Activated CD4-positive, alpha-beta T cell treated with anti-CD3 and anti-CD28 coated beads, Interleukin-2, Interleukin-6, amounts not matched to agents 100 ng/mL and 50 ng/mL, durations not matched to agents 16 hours and 8 hours (primary cell): ENCODE data around the gene CD226.
"Not testable (repeated sequence)": the region's sequence is repeated elsewhere in the genome, so short reads cannot be mapped to it uniquely, and the experiment has no call there.

Experiments used
- DNase-seq: peaks from one replicate; pipeline ENCODE4 v3.0.0-alpha.2; 2020

CD226 gene

DNA sequence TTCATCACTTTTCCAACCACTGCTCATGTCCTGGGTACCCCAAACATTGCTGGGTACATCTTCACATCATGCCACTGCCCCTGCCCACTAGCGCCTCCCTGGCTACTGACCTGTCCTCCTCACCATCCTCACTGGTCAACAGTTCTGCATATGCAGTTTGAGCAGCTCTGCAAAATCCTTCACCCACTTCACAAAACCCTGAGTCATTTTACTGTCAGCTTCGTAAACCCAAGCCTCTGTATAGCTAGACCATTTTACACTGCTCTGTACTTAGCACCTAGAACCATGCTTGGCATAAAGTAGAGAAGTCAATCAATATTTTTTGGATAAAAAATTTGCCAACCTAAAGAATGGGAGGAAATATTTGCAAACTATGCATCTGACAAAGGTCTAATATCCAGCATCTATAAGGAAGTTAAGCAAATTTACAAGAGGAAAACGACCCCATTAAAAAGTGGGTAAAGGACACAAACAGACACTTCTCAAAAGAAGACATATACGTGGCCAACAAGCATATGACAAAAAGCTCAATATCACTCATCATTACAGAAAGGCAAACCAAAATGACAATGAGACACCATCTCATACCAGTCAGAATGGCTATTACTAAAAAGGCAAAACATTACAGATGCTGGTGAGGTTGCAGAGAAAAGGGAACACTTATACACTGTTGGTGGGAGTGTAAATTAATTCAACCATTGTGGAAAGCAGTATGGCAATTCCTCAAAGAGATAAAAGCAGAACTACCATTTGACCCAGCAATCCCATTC is 48.3 kb downstream of the CD226 start:
- peak; percentile 64 for DNase-seq

DNA sequence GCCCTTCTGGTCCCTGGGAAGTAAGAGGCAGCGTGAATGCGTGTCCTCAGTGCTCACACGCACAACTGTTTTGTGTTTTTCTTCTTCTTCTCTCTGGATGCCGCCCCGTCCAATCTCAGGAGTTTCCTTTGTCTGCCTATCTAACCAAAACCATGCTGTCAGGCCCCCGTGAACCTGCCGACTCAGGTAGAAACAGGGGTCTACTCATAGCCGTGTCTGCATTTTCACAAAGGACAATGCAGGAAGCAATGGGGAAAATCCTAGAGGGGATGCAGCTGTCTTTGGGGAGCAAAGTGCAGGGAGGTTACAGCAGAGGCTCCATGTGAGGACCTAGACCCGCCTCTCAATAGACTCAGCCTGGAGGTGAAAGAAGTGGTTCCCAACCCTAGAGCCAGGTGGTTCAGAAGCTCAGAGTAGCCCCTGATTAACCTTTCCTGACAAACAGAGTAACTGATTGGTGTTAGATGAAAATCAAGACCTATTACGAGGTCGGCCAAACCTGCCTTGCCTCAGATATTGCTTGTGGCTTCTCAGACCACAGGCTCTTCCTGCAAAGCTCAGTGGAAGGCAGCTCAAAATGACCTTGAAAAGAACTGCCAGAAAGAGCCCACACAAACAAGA is 49.3 kb downstream of the CD226 start:
- peak; percentile 72 for DNase-seq

DNA sequence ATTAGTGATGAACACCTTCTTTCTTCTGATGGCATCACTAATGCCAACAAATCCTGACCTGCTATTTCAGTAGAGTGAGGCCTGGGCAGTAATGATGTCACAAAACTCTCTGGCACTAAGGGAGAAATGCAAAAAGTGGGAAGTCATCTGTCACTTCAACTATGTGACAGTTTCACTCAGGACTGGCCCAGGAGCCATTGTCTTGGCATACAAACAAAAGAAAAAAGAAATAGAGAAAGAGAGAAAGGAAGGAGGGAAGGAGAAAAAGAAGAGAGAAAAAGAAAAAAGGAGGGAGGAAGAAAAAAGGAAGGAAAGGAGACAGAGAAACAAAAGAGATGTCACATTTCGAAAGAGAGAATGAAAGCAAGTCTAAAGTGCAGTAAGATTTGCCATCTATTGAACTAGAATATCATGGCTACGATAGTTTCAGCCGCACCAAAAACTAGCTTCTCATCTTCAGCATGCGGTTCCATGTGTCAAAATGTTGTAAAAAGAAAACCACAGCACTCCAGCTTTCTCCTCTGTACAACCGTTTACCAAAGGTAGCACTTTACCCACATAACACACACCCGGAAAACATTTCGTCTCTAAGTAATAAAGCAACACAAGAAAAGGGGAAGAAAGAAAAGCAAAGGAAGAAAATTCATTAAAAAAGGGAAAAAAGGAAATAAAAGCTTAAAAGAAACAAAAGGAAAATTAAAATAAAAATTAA is 50.1 kb downstream of the CD226 start:
- peak; percentile 83 for DNase-seq

DNA sequence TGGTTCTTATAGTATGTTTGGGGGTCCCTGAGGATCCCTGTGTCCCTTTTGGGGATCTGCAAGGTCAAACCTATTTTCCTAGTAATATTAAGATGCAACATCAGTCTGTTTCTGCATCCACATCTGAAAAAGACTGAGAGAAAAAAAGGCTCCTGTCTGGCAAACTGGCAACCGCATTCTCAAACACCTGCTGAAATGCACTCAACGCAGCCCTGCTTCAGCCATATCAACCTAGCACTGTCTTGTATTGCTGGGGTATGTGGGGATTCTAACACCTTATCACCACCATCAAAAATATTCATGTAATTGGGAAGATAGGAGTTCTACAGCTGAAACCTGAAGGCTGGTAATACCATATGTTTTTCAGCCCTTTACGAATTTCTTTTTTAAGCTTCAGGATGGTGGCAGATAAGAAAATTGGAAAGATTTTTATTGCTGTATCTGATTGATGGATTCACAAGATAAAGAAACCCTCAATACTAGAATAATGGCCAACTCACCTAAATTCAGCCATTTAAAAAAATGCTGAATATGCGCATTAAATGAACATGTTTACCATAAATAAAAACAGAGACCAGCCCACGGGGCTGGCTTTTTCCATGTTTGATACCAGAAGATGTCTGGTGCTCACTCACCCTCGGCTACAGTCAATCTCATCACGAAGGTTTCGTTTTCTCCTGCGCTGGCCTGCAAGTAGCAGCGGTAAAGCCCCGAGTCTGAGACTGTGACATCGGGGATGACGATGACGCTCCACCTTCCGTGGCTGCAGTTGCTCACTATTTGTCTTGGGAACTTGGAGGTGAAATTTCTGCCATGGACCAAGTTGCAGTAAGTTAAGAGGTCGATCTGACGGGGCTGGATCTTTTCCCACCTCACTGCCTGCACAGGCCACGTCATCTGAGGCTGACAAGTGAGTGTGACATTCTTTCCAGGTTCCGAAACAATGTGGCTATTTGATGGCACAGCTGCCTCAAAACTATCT is 52.3 kb downstream of the CD226 start:
- DNase-seq: no peak

DNA sequence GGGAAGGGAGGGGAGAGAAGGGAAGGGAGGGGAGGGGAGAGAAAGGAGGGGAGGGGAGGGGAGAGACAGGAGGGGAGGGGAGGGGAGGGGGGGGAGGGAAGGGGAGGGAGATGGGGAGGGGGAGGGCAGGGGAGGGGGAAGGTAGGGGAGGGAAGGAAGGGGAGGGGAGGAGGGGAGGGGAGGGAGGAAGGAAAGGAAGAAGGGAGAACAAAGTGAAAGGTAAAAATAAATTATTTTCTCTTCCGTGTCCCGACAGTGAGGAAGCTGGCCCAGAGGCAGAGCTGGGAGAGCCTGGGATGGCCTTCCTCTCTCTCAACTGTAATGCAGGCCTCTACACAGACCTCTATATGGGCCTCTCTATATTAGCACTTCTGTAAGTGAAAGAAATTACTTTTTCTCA is 53.2 kb downstream of the CD226 start:
- DNase-seq: no peak

DNA sequence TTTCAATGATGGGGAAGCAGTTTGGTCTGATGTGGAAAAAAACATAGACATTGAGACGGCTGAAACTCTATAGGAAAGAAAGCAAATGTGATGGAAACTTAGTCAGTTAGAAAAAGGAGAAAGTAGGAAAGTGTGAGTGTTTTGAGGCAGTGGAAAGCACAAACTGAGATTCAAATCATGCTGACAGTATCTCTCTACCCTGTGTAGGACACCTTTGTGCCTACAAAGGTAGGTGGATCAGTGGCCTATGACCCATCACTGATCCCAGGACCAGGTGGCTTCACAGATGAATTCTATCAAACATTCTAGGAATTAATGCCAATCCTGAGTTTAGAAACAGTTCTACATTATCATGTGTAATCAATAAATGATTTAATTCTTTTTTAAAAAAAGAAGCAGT is 57.1 kb downstream of the CD226 start:
- peak; percentile 39 for DNase-seq

DNA sequence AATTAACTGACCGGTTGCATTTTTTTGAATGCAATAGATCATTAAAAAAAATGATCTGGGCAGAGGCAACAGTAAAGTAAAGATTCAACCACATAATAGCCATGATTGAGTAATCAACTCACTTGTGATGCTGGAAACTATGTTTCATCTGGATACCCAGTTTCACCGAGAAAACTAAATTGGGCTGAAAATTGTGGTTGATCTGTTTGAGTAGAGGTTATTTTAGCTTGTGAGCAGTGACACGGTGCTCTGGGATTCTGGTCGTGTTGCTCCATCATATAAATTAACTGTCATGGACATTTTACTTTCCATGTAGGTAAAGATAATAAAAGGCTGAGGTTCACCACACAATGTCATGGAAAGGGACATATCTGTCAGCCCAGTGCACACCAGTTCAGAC is 58.7 kb downstream of the CD226 start:
- peak; percentile 80 for DNase-seq

DNA sequence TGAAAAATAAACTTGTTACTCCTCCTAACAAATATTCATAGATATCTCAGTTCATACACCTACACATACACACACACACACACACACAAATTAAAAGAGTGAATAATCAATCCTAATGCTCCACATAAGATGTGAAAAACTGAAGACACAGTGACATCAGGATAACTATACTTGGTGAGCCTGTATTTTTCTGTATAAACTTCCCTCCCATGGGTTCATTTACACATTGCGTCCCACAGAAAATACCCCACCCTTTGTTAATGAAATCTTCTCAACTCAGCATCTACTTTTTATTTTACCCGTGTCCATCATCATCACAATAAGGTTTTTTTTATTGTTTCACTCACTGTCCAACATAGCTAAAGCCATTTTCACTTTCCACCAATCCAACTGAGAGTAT is 60.4 kb downstream of the CD226 start:
- DNase-seq: no peak

DNA sequence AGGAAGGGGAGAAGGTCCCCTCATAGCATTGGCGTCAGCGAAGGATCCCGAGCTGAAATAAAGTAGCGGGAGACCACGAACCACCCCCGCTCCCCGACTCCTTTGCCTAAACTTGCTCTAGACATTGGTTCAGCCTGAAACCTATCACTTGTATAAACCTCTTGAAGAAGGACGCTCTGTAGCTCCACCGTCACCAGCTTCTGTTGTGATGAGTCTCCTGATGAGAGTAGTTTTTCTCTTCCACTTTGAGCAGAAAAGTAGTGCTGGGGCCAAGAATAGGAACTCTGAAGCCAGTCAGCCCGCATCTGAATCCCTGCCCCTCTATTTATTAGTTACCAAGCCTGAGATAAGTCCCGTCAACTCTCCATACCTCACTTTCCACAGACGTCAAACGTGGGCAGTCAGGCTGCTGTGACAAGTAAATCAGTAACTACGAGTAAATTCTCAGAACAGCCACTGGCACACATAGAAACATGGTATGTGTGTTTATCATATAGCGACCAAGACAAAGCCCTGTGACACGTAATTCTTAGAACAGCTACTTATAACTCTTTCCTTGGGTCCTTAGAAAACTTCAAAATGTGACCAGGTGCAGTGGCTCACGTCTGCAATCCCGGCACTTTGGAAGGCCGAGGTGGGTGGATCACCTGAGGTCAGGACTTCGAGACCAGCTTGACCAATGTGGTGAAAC is 61.7 kb downstream of the CD226 start:
- DNase-seq: peak; percentile 88

DNA sequence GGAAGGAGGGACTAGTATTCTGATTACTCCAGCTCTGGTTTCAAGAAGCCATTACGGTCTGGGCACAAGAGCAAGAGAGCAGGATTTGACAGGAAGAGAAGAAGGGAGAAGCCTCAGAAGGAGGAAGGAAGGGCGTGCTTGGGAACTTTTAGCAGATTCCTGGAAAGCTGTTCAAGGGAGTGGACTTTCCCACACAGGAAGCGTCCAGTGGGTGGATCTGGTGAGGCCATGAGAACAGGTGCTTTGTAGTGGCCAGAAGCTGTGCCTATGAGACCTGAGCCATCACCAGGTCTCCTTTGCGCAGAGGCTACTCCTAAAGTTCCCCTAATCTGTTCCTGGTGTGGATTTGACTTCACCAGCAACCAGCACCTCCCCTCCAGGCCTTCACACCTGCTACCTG is 62.3 kb downstream of the CD226 start:
- no peak for DNase-seq

DNA sequence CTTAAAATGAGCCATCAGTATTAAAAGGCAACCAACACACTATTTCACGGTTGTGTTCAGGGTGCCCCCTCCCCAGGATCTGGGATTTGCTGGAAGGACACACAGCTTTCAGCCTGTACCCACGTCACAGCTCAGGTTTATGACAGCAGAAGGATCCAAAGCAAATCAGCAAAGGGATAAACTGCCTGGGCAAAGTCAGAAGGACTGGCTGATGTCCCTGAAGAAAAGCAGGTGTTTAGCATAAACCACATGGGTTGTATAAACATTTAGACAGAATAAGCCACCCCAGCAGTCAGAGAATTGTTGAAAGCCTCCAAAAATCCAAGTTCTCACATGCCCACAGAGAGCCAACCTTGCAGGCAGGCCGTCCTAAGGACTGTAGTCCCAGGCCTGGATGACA is 63.9 kb downstream of the CD226 start:
- DNase-seq: no peak

DNA sequence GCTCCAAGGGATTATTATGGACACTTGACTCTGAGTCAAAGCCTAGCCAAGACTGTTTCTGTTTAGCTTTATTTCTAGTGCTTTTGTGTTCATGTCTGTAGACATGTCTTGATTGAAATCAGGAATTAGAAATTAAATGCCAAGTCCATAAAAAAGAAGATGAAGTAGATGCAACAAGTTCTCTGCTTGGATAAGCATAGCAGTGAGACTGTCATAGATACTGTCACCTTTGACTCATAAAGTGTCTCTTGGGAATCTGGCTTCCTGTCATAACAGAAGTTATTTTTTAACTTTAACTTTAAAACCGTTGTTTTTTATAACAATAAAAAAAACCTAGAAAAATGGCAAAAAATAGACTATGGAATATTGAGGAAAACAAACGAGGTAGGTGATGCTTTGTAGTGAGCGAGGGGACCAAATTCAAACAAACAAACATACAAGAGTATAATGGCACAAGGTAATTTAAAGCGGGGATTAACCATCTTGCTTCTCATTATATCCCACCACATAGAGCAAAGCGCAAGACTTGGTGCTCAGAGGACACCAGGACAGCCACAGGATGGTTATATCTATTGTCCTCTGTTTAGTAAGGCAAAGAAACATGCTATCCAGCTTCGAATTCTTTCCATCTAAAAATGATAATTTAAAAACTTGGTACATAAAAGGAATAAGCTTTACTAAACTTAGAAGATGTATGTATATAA is 64.6 kb downstream of the CD226 start:
- DNase-seq: no peak

DNA sequence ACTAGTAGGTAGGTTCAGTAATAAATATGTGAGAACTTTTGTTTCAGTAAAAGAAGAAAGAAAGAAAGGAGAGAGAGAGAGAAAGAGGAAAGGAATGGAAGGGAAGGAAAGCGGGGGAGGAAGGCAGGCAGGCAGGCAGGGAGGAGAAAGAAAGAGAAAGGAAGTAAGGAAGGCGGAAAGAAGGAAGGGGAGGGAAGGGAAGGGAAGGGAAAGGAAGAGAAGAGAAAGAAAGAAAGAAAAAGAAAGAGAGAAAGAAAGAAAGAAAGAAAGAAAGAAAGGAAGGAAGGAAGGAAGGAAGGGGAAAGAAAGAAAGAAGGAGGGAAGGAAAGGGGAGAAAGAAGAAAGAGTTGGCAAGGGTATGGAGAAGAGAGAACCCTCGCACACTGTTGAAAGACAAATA is 67.6 kb downstream of the CD226 start:
- no peak for DNase-seq

DNA sequence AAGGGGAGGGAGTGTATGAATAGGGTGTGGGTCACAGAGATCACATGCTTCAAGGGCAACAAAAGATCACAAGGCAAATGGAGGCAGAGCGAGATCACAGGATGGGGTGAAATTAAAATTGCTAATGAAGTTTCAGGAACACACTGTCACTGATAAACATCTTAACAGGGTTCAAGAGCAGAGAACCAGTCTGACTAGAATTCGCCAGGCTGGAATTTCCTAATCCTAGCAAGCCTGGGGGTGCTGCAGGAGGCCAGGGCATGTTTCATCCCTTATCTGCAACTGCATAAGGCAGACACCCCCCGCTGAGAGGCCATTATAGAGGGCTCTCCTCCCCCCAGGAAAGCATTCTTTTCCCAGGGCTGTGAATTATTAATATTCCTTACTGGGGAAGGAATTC is 68.6 kb downstream of the CD226 start:
- DNase-seq: not testable (repeated sequence)

DNA sequence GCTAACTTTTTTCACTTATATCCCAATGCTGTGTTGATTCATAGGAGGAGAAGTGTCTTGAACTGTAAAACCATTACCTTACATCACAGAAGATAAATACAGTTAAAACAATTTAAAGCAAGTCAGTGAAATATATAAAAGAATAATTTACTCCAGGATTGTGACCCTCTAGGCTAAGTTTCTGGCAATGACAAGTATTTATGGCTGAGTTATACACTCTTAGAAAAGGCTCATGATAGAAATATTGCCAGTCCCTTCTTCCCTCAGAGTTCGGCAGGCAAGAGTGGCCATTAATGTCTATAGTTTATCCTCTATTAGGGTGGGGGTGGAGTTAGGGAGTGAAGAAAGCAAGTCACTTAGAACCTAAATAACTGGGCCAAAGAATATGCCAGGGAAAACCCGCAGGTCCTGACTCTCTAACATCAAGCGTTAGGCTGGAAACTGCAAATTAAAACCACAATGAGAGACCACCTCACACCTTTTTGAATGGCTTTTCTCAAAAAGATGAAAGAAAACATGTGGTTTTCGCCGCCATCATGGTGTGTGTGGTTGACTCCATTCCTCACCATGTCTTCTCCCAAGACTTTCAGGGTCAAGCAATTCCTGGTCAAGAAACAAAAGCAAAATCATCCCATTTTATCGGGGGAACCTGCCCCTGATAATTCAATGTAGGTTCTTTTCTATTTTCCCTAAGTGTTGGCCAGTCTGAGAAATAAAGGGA is 69.3 kb downstream of the CD226 start:
- no peak for DNase-seq

DNA sequence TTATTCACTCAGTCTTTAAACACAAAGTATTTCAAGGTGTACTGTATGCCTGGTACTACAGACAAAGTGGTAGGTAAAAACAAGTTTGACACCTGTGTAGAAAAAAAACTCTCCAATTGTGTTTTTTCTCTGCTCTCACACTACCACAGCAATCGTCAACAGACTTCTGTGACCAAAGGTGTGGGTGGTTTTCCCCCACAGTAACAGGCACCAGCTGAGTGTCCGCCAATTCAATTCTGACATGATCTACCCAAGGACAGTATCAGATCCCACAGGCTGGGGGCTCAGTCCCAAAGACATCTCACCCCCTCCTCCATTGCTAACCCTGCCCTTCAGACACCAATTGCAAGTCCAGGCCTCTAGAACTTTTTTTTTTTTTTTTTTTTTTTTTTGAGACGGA is 71.2 kb downstream of the CD226 start:
- no peak for DNase-seq

DNA sequence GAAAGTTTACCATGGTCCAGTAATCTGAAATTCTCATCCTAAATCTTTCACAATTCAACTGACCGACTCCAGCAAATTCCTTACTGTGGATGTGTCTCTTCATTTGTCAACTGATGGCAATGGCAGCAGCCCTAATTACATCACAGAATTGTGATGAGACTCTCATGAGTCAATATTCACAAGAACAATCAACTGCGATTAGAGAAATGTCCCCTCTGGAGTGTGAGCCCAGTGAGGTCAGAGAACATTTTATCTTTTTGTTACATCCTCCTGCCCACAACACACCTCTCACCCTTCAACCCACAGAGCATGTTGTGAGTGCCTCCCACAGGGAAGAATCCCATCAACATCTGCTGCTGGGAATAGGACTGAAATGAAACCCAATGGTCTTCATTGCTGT is 73.6 kb downstream of the CD226 start:
- no peak for DNase-seq

DNA sequence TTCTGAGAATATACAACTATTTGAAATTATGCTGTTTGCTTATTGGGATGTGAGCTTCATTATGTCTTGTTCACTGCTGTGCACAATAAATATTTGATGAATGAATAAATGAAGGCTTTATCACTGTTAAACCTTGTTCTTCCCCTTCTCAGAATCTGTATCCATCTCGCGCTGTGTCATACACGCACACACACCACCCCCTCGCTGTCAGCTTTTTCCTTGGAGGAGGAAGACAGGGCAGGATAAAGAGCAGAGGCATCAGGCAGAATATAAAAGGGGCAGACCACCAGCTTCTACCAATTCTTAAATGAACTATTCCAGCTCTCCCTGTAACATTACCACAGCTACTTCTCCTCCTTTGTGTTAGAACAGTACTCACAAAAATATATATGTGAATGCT is 75.0 kb downstream of the CD226 start:
- no peak for DNase-seq

DNA sequence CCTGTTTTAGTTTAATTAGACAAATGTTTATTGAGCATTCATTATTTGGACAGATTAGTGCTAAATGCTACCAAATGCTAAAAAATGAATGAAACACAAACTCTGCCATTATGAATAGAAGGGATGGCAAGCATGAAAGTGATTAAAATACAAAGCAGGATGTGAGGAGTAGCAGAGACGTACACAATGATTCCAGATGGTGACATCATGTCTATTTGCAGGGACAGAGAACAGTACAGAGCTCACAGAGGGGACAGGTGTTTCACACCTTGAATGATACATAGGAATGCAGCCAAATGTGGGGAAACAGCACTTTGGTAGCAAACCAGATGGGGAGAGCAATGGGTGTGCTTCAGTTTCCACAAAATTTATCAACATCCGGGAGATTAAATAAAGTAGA is 76.3 kb downstream of the CD226 start:
- no peak for DNase-seq

DNA sequence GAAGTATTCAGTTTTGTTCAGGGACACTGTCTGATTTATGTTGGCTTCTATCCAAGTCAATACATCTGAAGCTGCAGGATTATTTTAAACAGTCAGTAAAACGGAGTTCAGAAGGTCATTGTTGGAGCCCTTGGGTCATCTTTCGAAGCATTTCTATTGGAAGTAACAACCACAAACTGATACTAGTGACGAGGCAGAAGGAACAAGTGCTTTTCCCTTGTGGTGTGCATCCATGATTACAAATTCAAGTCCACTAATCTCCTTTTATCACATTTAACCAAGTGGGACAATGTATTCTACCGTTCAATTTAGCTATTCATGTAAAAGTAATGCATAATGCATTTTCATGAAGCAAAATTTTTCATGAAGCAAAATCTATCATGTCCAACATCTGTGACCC is 76.9 kb downstream of the CD226 start:
- no peak for DNase-seq

DNA sequence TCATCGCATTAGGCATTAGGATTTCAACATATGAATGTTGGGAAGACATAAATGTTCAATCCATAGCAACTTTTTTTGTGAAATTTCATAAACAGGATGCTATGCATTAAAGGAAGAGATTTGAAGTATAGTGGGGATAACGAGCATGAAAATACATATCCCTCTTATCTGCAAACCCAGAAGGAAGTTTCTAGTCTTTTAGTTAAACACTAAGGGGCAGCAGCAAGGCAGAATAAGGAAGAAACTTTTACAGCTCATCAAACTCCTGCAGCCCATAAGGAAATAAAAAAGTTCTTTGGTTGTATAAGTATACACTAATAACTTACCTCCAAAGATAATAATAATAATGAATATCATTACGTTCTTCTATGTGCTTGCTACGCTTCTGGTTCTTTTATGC is 81.5 kb downstream of the CD226 start:
- no peak for DNase-seq
